ENCODE measurements around the gene KCP. TPM values are rescaled to one million over a fixed set of nuclear protein-coding genes. Genes with fewer than 3 reads are reported as not detected.

KCP gene
- polyA plus RNA-seq, 1 donor from 2014 or later = 0.31 TPM

DNA sequence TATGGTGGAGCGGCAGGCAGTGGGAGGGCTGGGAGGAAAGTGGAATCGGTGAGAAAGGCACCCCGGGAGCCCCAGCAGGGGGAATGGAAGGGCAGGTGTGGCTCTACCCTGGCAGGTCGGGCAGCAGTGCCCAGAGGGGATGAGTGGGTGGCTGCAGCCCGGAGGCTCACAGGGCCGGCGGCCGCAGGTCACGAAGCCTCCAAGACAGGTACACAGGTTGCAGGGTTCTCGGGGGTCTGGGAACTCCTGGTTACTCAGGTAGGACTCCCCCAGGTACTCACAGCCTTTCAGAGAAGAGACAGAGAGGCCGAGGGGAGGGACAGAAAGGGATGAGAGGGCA is 21.8 kb downstream of the KCP start:
- Histone ChIP-seq H3K9me3 (ENCODE audit: low read length) (no peaks in the 10 kb centered on the region), H3K9ac (ENCODE audit: low read length) (no peak overlapping the region), H3K4me2 (ENCODE audit: low read length) (no peak overlapping the region), H3K27ac (ENCODE audit: low read length) (no peak overlapping the region), H3K4me3 (ENCODE audit: low read length) (no peak overlapping the region), H3F3A (ENCODE audit: insufficient read depth, low read length, poor library complexity, severe bottlenecking) (no peaks in the 10 kb centered on the region), H3K79me2 (replicated peaks; ENCODE audit: insufficient read depth, low read length) (no peaks in the 10 kb centered on the region), H4K20me1 (ENCODE audit: insufficient read depth) (no peaks in the 10 kb centered on the region), H2AFZ (ENCODE audit: low read depth, low read length) (no peak overlapping the region), H3K9me2 (ENCODE audit: insufficient read depth, low read length) (no peaks in the 10 kb centered on the region), H3K36me3 (ENCODE audit: insufficient read depth, low read length) (no peaks in the 10 kb centered on the region), H3K27me3 (ENCODE audit: insufficient read depth, low read depth, low read length) (peaks cover 32% of the 10 kb centered on the region)
- TF ChIP-seq, protein P1, sequence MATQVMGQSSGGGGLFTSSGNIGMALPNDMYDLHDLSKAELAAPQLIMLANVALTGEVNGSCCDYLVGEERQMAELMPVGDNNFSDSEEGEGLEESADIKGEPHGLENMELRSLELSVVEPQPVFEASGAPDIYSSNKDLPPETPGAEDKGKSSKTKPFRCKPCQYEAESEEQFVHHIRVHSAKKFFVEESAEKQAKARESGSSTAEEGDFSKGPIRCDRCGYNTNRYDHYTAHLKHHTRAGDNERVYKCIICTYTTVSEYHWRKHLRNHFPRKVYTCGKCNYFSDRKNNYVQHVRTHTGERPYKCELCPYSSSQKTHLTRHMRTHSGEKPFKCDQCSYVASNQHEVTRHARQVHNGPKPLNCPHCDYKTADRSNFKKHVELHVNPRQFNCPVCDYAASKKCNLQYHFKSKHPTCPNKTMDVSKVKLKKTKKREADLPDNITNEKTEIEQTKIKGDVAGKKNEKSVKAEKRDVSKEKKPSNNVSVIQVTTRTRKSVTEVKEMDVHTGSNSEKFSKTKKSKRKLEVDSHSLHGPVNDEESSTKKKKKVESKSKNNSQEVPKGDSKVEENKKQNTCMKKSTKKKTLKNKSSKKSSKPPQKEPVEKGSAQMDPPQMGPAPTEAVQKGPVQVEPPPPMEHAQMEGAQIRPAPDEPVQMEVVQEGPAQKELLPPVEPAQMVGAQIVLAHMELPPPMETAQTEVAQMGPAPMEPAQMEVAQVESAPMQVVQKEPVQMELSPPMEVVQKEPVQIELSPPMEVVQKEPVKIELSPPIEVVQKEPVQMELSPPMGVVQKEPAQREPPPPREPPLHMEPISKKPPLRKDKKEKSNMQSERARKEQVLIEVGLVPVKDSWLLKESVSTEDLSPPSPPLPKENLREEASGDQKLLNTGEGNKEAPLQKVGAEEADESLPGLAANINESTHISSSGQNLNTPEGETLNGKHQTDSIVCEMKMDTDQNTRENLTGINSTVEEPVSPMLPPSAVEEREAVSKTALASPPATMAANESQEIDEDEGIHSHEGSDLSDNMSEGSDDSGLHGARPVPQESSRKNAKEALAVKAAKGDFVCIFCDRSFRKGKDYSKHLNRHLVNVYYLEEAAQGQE (IDR thresholded peaks at IDR 0.05; ENCODE audit: borderline replicate concordance) = no peak
- TF ChIP-seq EZH2 (IDR thresholded peaks at IDR 0.05; ENCODE audit: borderline replicate concordance, insufficient read depth, low read length, poor library complexity, severe bottlenecking) (no peak), EP300 (conservative IDR thresholded peaks at IDR 0.05; ENCODE audit: poor library complexity, severe bottlenecking) (no peak), MXI1 (conservative IDR thresholded peaks at IDR 0.05; ENCODE audit: poor library complexity, severe bottlenecking) (no peak), RAD21 (conservative IDR thresholded peaks at IDR 0.05) (no peak), TAF1 (IDR thresholded peaks at IDR 0.05; ENCODE audit: low read depth) (no peak), POLR2AphosphoS5 (IDR thresholded peaks at IDR 0.05) (no peak), SMC3 (conservative IDR thresholded peaks at IDR 0.05; ENCODE audit: poor library complexity) (no peak)
- TF ChIP-seq, protein P2, sequence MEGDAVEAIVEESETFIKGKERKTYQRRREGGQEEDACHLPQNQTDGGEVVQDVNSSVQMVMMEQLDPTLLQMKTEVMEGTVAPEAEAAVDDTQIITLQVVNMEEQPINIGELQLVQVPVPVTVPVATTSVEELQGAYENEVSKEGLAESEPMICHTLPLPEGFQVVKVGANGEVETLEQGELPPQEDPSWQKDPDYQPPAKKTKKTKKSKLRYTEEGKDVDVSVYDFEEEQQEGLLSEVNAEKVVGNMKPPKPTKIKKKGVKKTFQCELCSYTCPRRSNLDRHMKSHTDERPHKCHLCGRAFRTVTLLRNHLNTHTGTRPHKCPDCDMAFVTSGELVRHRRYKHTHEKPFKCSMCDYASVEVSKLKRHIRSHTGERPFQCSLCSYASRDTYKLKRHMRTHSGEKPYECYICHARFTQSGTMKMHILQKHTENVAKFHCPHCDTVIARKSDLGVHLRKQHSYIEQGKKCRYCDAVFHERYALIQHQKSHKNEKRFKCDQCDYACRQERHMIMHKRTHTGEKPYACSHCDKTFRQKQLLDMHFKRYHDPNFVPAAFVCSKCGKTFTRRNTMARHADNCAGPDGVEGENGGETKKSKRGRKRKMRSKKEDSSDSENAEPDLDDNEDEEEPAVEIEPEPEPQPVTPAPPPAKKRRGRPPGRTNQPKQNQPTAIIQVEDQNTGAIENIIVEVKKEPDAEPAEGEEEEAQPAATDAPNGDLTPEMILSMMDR (IDR thresholded peaks at IDR 0.05; ENCODE audit: poor library complexity, severe bottlenecking) = no peak

DNA sequence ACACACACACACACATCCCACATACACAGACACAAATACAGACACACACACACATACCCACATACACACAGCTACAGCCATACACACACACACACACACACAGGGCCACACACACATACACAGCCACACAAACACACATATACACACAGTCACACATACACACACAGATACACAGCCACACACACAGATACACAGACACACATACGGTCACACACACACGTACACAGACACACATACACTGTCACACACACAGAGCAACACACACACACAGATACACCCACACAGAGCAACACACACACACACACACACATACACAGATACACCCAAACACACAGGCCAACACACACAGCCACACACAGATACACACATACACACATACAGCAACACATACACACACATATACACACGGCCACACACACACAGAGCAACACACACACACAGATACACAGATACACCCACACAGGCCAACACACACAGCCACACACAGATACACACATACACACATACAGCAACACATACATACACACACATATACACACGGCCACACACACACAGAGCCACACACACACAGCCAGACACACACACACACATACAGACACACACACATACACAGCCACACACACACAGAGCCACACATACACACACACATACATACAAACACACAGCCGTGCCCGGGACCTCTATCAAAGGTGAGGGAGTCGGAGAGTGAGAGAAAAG is 22.3 kb downstream of the KCP start:
- no peaks in the 10 kb centered on the region for H4K20me1 ChIP-seq (ENCODE audit: insufficient read depth)
- TF ChIP-seq SMC3 (conservative IDR thresholded peaks at IDR 0.05; ENCODE audit: poor library complexity) = no peak
- TF ChIP-seq EP300 (conservative IDR thresholded peaks at IDR 0.05; ENCODE audit: poor library complexity, severe bottlenecking) = no peak
- no peak for TF ChIP-seq RAD21 (conservative IDR thresholded peaks at IDR 0.05)
- TF ChIP-seq, protein P1 (IDR thresholded peaks at IDR 0.05; ENCODE audit: borderline replicate concordance) = no peak
- TF ChIP-seq TAF1 (IDR thresholded peaks at IDR 0.05; ENCODE audit: low read depth) = no peak
- TF ChIP-seq MXI1 (conservative IDR thresholded peaks at IDR 0.05; ENCODE audit: poor library complexity, severe bottlenecking) = no peak
- TF ChIP-seq, protein P2 (IDR thresholded peaks at IDR 0.05; ENCODE audit: poor library complexity, severe bottlenecking) = no peak
- no peak overlapping the region for H3K27ac ChIP-seq (ENCODE audit: low read length)
- H3K4me3 ChIP-seq (ENCODE audit: low read length) = no peak overlapping the region
- no peaks in the 10 kb centered on the region for H3K36me3 ChIP-seq (ENCODE audit: insufficient read depth, low read length)
- no peaks in the 10 kb centered on the region for H3F3A ChIP-seq (ENCODE audit: insufficient read depth, low read length, poor library complexity, severe bottlenecking)
- peaks cover 32% of the 10 kb centered on the region for H3K27me3 ChIP-seq (ENCODE audit: insufficient read depth, low read depth, low read length)
- no peak overlapping the region for H3K4me2 ChIP-seq (ENCODE audit: low read length)
- H3K9me2 ChIP-seq (ENCODE audit: insufficient read depth, low read length) = no peaks in the 10 kb centered on the region
- no peak overlapping the region for H2AFZ ChIP-seq (ENCODE audit: low read depth, low read length)
- no peaks in the 10 kb centered on the region for H3K79me2 ChIP-seq (replicated peaks; ENCODE audit: insufficient read depth, low read length)
- H3K9ac ChIP-seq (ENCODE audit: low read length) = no peak overlapping the region
- H3K9me3 ChIP-seq (ENCODE audit: low read length) = no peaks in the 10 kb centered on the region
